GM21717 (cell line): ENCODE data around the gene PHOX2B.
"Not testable (repeated sequence)": the region's sequence is repeated elsewhere in the genome, so short reads cannot be mapped to it uniquely, and the experiment has no call there.

ENCODE experiments used
- ATAC-seq: cut with Tn5 transposase; IDR thresholded peaks from one replicate; pipeline ENCODE4 v1.9.1; 2021; ENCODE audit warnings: mild to moderate bottlenecking, moderate library complexity; ENCODE audit not compliant: unreplicated experiment

PHOX2B gene

DNA sequence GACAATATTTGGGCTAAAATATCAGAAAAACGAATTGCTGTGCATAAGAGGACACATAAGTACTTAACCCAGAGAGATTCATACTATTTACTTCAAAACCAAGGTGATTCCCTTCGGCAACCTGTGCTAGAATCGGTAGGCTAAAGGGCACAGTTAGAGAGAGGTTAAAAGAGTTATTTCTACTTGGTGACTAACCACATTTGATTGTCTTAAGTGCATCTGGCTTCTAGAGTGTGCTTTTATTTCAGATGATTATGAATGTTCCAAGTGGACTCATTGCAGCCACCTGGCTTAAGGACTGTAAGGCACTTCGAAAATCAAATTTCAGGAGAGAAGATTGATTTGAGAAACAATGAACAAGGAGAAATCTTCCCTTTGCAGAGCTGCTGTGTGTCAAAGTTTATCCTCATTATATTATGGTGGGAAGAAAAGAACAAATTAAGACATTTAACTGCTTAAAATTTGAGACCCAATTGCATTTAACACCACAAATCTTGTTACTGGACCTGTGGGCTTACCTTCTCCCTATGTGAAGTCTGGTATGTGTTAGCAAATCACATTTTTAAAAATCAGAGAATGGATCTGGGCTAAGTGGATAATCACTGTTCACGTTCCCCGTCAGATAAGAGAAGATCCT, 34.0 kb downstream of the PHOX2B start:
- ATAC-seq: no peak

DNA sequence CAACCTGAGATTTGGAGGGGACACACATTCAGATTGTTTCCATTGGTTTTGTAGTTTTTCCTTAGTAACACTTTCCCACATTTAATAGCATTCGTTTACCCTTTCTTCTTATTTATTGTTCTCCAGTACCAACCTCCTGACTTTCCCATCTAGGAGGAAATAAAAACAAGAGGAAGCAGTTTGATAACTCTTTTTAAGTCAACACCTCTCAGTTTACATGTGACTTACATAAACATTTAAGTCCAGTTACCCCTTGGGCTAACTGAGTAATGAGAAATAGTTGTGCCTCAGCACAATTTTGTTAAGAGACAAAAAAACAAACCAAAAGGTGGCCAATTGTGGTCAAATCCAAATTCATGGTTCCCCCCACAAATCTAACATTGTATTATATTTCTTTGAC, 34.8 kb downstream of the PHOX2B start:
- ATAC-seq: no peak

DNA sequence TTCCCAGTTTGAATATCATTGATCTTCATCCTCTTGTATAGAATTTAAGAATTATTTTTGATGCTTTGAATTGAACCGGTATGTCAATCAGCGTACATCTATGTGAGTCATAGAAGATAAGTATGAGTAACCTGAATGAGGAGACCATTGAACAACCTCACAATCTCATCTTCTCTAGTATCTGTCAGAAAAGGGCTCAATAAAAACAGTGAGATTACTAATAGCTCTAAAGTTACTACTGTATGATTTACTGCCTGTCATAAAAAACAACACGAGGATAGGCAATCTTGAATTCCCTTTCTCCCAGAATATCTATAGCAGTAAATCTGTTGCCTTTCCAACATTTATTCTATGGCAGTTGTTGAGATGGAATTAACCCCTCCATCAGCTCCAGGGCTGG, 36.1 kb downstream of the PHOX2B start:
- ATAC-seq: no peak

DNA sequence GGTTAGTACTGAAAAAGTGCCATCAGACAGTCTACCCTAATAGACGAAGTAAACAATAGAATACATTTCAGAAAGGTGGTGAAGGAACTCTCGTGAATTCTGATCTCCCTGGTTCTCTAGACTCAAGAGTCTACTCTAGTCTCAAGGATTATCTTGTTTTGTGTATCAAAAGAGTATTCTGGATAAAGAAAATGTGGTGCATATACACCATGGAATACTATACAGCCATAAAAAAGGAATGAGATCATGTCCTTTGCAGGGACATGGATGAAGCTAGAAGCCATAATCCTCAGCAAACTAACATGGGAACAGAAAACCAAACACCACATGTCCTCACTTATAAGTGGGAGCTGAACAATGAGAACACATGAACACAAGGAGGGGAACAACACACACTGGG, 36.9 kb downstream of the PHOX2B start:
- not testable (repeated sequence) for ATAC-seq

DNA sequence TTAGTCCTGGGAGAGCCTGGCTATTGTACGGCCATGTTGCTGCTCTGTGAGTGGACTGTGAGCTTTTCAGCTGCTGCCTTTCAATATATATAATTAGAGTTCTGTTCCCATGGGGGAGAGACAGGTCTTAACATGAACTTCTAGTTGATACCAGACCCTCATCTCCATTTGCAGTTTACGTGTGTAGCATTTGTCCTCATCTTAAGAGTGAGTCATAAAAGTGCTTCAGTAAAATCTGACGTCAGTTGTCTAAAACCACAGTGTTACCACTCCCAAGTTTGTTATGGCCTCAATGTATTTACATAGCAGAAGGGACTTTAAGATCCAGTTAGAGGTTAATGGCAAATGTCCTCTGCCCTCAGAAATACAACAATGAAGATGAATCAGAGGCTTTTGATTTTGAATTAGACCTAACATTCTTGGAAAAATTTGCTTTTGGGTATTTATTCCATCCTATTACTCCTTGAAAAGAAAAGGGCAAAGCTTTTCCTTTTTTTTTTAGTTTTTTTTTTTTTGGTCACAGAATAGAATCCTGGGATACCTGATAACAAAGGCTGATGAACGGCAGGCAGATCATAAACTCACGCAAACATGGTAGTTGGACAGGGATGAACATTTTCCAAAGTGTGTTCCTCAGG, 38.6 kb downstream of the PHOX2B start:
- no peak for ATAC-seq

DNA sequence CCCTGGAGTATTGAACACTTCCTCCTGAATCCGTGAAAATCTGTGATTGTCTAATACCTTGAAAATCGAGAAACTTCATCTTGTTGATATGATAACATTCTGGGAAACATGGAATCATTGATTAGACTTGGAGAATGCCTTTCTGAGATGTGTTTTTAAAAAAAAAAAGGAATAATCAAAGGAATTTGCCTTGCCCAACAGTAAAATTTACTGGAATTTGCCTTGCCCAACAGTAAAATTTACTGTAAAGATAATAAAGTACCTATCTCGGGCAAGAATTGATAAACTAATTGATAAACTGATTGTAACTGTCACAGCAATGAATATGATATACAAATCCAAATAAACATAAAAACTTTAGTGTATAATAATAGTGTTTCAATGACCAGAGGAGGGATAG, 44.7 kb downstream of the PHOX2B start:
- ATAC-seq: no peak

DNA sequence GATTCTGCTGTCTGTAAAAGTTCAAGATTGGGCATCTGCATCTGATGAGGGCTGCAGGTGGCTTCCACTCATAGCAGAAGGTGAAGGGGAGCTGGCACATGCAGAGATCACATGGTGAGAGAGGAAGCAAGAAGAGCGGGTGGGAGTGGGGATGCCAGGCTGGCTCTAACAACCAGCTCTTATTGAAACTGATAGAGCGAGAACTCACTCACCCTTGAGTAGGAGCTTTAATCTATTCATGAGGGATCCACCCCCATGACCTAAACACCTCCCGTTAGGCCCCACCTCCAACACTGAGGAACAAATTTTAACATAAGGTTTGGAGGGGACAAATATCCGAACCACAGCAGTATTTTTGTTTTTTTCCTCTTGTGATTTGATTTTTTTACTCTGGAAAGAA, 45.8 kb downstream of the PHOX2B start:
- ATAC-seq: no peak

DNA sequence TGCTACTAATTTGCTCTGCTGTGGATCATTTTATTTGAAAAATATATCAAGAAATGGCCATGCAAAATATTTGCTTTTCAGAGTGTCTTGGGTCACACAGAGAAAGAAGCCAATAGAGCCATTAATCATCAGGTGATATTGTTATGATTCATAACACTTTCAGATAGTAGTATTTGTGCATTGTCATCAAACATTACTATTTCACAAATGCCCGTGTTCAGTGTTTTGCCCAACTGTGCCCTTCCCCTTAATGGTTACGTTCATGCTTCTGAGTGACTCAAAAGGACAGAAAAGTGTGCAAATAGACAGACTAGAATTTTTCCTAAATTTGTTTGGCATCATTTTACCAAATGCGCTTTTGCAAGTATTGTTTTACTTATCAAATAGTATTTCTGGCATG, 46.5 kb downstream of the PHOX2B start:
- no peak for ATAC-seq

DNA sequence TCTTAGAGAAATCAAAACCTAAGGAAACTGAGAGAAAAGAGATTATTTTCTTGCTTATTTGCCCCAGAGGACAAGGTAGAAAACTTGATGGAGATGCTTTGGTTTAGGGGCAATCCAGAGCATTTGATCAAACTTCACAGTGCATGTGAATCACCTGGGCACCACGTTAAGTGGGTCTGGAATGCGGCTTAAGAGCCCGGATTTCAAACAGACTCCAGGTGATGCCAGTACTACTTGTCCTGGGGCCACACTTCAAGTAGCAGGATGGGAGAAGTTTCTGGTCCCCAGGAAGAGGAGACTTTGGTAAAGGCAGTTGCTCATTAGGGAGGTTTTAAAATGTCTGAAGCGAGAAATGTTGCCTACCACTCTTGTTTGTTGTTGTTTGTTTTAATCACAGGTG, 51.8 kb downstream of the PHOX2B start:
- ATAC-seq: no peak

DNA sequence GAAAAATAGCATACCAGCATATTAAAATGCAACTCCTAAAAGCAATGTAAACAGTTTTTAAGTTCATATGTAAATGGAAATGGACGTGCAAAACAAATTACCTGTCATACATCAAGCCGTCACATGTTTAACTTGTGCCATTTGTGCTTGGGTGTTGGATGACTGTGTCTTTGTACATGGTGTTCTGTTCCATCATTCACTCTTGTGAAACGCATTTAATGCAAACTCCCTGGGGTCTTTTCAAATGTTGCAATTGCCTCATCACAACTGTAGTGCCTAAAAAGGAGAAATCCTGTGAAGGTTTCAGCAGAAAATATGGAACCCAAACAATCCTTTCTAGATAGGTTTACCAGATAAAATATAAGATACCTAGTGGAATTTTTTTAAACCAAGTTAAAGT, 52.4 kb downstream of the PHOX2B start:
- ATAC-seq: no peak
